ENCODE data around the gene DGKZ.

DNA sequence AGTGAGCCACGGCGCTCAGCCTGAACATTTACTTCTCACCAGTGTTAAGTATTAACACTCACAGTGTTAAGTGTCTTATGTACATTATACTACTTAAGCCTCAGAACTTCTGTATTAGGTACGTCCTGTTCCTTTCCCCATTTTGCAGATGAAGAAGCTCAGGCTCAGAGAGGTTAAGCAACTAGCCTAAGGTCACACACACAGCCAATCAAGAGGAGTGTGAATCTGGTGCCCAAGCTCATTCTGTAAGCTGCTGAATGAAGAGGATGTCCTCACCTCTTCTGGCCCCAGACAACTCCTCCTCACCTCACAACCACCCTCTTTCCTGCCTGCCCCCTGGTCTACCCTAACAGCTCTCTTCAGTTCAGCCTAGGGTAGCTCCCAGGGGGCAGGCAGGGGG is 39.9 kb upstream of the DGKZ start:
- TF ChIP-seq, protein P1, sequence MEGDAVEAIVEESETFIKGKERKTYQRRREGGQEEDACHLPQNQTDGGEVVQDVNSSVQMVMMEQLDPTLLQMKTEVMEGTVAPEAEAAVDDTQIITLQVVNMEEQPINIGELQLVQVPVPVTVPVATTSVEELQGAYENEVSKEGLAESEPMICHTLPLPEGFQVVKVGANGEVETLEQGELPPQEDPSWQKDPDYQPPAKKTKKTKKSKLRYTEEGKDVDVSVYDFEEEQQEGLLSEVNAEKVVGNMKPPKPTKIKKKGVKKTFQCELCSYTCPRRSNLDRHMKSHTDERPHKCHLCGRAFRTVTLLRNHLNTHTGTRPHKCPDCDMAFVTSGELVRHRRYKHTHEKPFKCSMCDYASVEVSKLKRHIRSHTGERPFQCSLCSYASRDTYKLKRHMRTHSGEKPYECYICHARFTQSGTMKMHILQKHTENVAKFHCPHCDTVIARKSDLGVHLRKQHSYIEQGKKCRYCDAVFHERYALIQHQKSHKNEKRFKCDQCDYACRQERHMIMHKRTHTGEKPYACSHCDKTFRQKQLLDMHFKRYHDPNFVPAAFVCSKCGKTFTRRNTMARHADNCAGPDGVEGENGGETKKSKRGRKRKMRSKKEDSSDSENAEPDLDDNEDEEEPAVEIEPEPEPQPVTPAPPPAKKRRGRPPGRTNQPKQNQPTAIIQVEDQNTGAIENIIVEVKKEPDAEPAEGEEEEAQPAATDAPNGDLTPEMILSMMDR (IDR thresholded peaks at IDR 0.05; ENCODE audit: low read depth, low read length), result no peak
- no peak for TF ChIP-seq EZH2phosphoT487 (IDR thresholded peaks at IDR 0.05; ENCODE audit: low read depth)

All from OCI-LY3 (cell line).